Transverse colon (tissue), 4 donors: Measurements from ENCODE around the gene IFT25.

Experiments used
- CTCF ChIP-seq, 5 experiments: fragments of 200-600 bp in 3 of 5; fragments of 450-650 bp in 2 of 5; sonication (generic) in 3 of 5; IDR thresholded peaks; 1 replicate in 2 of 5; 2 replicates in 3 of 5; pipeline ENCODE4 v1.5.1; 2016 to 2017; ENCODE audit warnings: antibody characterized with exemption in 5 of 5, inconsistent platforms in 3 of 5, mild to moderate bottlenecking in 2 of 5, moderate library complexity in 1 of 5
- POLR2A ChIP-seq: fragments of 450-650 bp; IDR thresholded peaks from one replicate; pipeline ENCODE4 v1.6.1; 2016; ENCODE audit warnings: antibody characterized with exemption, mild to moderate bottlenecking, moderate library complexity
- POLR2AphosphoS5 ChIP-seq, 3 donors: sonication (generic); formaldehyde crosslinking; IDR thresholded peaks; one replicate each; pipeline ENCODE4 v1.6.1; 2016; ENCODE audit warnings: antibody characterized with exemption in 3 of 3

GRCh38 chr1:53927376-53927881, 18.1 kb downstream of the IFT25 start:
- TF ChIP-seq POLR2A (no peak), POLR2AphosphoS5 (IDR thresholded peaks at IDR 0.05) (no peak), CTCF (IDR thresholded peaks at IDR 0.05) (no peak)
